Upper lobe of left lung (tissue), 6 donors: ENCODE data around the gene UTS2. TPM values are rescaled to one million over a fixed set of nuclear protein-coding genes. Genes with fewer than 3 reads are reported as not detected.

Experiments
- ATAC-seq, 2 donors: fragments of 200-7000 bp; cut with Tn5 transposase; one replicate each; pipeline ENCODE4 v1.9.1; 2022; ENCODE audit warnings: mild to moderate bottlenecking in 2 of 2, moderate library complexity in 2 of 2; ENCODE audit not compliant: low FRiP score in 2 of 2
- DNase-seq, 2 donors: peaks; one replicate each; pipeline ENCODE4 v3.0.0-alpha.2; 2019 to 2020
- H3K27ac ChIP-seq, 4 donors: fragments of 200-600 bp; sonication (generic); one replicate each; pipeline ENCODE4 v1.5.1; 2016 to 2019
- H3K27me3 ChIP-seq, 4 donors: fragments of 200-600 bp; sonication (generic); one replicate each; pipeline ENCODE4 v1.5.1; 2017 to 2019
- H3K36me3 ChIP-seq, 4 donors: fragments of 200-600 bp; sonication (generic); one replicate each; pipeline ENCODE4 v1.5.1; 2016 to 2019
- H3K4me1 ChIP-seq, 4 donors: fragments of 200-600 bp; sonication (generic); one replicate each; pipeline ENCODE4 v1.5.1; 2018 to 2019
- H3K4me3 ChIP-seq, 4 donors: fragments of 200-600 bp; sonication (generic); one replicate each; pipeline ENCODE4 v1.5.1; 2017 to 2019; ENCODE audit warnings: mild to moderate bottlenecking in 2 of 4, moderate library complexity in 1 of 4
- H3K9me3 ChIP-seq, 4 donors: fragments of 200-600 bp; sonication (generic); one replicate each; pipeline ENCODE4 v1.5.1; 2018 to 2019
- CTCF ChIP-seq, 6 experiments: fragments of 450-650 bp in 4 of 6; fragments of 200-600 bp in 2 of 6; sonication (generic) in 2 of 6; IDR thresholded peaks; one replicate each; pipeline ENCODE4 v1.5.1; 2016 to 2019; ENCODE audit warnings: antibody characterized with exemption in 6 of 6
- EP300 ChIP-seq, 4 donors: sonication (generic); formaldehyde crosslinking; IDR thresholded peaks; one replicate each; pipeline ENCODE4 v1.5.1; 2017; ENCODE audit warnings: antibody characterized with exemption in 4 of 4, control low read depth in 2 of 4
- POLR2A ChIP-seq, 4 donors: fragments of 450-650 bp; IDR thresholded peaks; one replicate each; pipeline ENCODE4 v1.5.1; 2016 to 2017; ENCODE audit warnings: antibody characterized with exemption in 4 of 4, mild to moderate bottlenecking in 2 of 4
- POLR2AphosphoS5 ChIP-seq, 2 donors: sonication (generic); formaldehyde crosslinking; IDR thresholded peaks; one replicate each; pipeline ENCODE4 v1.5.1; 2017; ENCODE audit warnings: antibody characterized with exemption in 2 of 2
- WGBS, 2 donors: methylation state at CpG; one replicate each; pipeline ENCODE4 v1.1.5; 2017 to 2018; 5-methylcytosine and 5-hydroxymethylcytosine counted together
- total RNA-seq, 6 donors: library from RNA; depleted of rRNA in 4 of 6; stranded (reverse); fragments of >200 nt in 4 of 6; gene quantifications; one replicate each; pipeline versions ENCODE4 v1.1.0 to v1.2.1, GENCODE V29; 2016 to 2021
- donor health status: DM: no; HTN: no; CAD: no; lungs with moderate emphysema.
- donor health status: DM: no; HTN: yes; CAD: no; lungs with severe emphysema.

The UTS2 gene
- total RNA-seq, 6 donors from 2014 or later: not detected

- Histone ChIP-seq H3K9me3 (no peaks in the 10 kb centered on the region), H3K27me3 (no peaks in the 10 kb centered on the region), H3K27ac (no peak overlapping the region), H3K4me1 (no peaks in the 10 kb centered on the region), H3K4me3 (no peak overlapping the region), H3K36me3 (peaks cover 8 to 90% (median 50%) of the 10 kb centered on the region in 4 donors)
- TF ChIP-seq POLR2A (IDR thresholded peaks at IDR 0.05): no peak
- TF ChIP-seq EP300 (IDR thresholded peaks at IDR 0.05): no peak
- TF ChIP-seq CTCF (IDR thresholded peaks at IDR 0.05): peak in 5 of 6 experiments; percentile 3 to 51 (median 37)
- no peak for TF ChIP-seq POLR2AphosphoS5 (IDR thresholded peaks at IDR 0.05)
- WGBS, 2 donors: 20 to 28% methylated on average over 1 of the region's 1 CpG
- ATAC-seq (no peak), DNase-seq (no peak)
Observed at GRCh38 chr1:7808253-7808844, 44.5 kb downstream of the UTS2 start.

GRCh38 chr1:7805460-7805859, 47.4 kb downstream of the UTS2 start:
- ATAC-seq (no peak), DNase-seq (no peak)
- no peaks in the 10 kb centered on the region for H3K27me3 ChIP-seq
- no peaks in the 10 kb centered on the region for H3K9me3 ChIP-seq
- peaks cover 2 to 90% (median 46%) of the 10 kb centered on the region in 4 donors for H3K36me3 ChIP-seq
- TF ChIP-seq POLR2A (IDR thresholded peaks at IDR 0.05) (no peak), POLR2AphosphoS5 (IDR thresholded peaks at IDR 0.05) (no peak), CTCF (IDR thresholded peaks at IDR 0.05) (no peak), EP300 (IDR thresholded peaks at IDR 0.05) (no peak)
- no peak overlapping the region for H3K4me3 ChIP-seq
- 87 to 90% methylated on average over 9 of the region's 9 CpGs for WGBS, 2 donors
- no peaks in the 10 kb centered on the region for H3K4me1 ChIP-seq
- H3K27ac ChIP-seq: no peak overlapping the region

Other genes with a start within 250 kb of the UTS2 start
- 100 to 1,000 TPM in 3 of 6 donors, 10 to 100 TPM in 3; 41.9 to 134 (median 114) TPM for gene VAMP3, start 81.8 kb downstream of the UTS2 start, total RNA-seq
- gene PER3, start 68.8 kb downstream of the UTS2 start, total RNA-seq: 10 to 100 TPM; 20.1 to 43.0 (median 26.9) TPM
- 1 to 10 TPM in 2 of 6 donors, under 1 TPM in 3, not detected in 1; 0.11 to 1.5 (median 0.61) TPM for gene TNFRSF9, start 87.8 kb upstream of the UTS2 start, total RNA-seq
- gene PARK7, start 108.6 kb upstream of the UTS2 start, total RNA-seq: 100 to 1,000 TPM in 4 of 6 donors, 10 to 100 TPM in 2; 52.4 to 217 (median 130) TPM
- gene ERRFI1, start 173.2 kb upstream of the UTS2 start, total RNA-seq: 100 to 1,000 TPM in 1 of 6 donors, 10 to 100 TPM in 5; 30.4 to 164 (median 84.6) TPM